Umbilical cord (tissue), 2 donors: Measurements from ENCODE around the gene WRAP53. TPM values are rescaled to one million over a fixed set of nuclear protein-coding genes. Genes with fewer than 3 reads are reported as not detected.
"Not testable (repeated sequence)": the region's sequence is repeated elsewhere in the genome, so short reads cannot be mapped to it uniquely, and the experiment has no call there.

ENCODE experiments used
- DNase-seq: peaks from one replicate; pipeline ENCODE4 v3.0.0-alpha.2; 2015; ENCODE audit warnings: low spot score
- total RNA-seq: library from RNA; depleted of rRNA; stranded (reverse); fragments of >200 nt; gene quantifications from one replicate; pipeline ENCODE4 v1.2.3, GENCODE V29; 2014; ENCODE audit warnings: low replicate concordance; ENCODE audit not compliant: insufficient read depth

Gene WRAP53
- total RNA-seq = 2.4 TPM

GRCh38 chr17:7687908-7688807, at the start of gene WRAP53:
Gene WRAP53 (plus strand): TSS chr17:7688477. CDS start chr17:7688649, 172 bp downstream.
- DNase-seq = peak; percentile 100

- no peak for DNase-seq
These were observed 47.5 kb upstream of the WRAP53 start for GRCh38 chr17:7640783-7641182.

DNA sequence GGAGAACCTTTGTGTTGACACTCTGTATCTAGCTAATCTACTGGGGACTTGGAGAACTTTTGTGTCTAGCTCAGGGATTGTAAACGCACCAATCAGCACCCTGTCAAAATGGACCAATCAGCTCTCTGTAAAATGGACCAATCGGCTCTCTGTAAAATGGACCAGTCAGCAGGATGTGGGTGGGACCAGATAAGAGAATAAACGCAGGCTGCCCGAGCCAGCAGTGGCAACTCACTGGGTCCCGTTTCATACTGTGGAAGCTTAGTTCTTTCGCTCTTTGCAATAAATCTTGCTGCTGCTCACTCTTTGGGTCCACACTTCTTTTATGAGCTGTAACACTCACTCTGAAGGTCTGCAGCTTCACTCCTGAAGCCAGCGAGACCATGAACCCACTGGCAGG, 46.6 kb upstream of the WRAP53 start:
- not testable (repeated sequence) for DNase-seq

DNA sequence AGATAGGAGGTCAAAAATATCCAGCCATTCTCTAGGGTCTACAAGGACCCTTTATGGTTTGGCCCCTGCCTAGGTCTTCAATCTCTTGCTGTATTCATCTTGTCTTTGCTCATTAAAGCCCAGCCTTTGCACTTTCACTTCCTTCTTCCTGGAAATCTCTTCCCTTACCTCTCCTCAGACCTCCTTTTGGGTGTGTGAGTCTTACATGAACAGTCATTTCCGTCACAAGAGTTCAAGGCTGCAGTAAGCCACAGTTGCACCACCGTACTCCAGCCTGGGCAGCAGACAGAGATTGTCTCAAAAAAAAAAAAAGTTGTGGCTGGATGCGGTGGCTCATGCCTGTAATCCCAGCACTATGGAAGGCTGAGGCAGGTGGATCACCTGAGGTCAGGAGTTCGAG, 43.5 kb upstream of the WRAP53 start:
- DNase-seq = no peak

DNA sequence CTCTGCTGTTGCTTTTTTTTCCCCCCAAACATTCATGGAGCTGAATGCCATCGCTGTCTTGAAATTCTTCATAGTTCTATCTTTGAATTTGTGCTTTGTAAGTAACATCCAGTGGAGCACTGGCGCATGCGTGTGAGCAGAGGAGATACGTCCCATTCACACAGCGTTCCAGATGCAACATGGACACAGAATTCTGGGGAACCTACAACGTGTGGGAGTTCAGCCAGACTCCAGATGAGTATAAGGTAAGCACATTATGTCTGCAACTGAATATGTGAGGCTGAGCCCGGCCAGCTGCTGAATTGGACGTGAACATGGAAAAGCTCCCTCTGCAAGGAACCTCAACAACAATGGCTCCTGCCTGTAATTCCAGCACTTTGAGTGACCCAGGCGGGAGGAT, 41.8 kb upstream of the WRAP53 start:
- no peak for DNase-seq

DNA sequence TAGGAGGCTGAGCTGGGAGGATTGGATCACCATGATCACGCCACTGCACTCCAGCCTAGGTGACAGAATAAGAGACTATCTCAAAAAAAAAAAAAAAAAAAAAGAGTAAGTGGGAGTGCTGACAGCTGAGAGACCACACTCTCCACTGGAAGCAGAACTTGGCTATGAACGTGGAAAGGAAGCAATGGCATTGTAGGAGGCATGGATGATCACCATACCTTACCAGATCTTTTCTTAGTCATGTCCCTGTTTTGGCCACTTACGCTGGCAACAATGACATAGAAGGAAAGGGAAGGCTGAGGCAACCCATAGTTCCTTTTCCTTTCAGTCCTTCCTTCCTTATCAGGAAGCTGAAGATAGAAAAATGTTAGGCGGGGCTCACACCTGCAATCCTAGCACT, 41.3 kb upstream of the WRAP53 start:
- DNase-seq = no peak

DNA sequence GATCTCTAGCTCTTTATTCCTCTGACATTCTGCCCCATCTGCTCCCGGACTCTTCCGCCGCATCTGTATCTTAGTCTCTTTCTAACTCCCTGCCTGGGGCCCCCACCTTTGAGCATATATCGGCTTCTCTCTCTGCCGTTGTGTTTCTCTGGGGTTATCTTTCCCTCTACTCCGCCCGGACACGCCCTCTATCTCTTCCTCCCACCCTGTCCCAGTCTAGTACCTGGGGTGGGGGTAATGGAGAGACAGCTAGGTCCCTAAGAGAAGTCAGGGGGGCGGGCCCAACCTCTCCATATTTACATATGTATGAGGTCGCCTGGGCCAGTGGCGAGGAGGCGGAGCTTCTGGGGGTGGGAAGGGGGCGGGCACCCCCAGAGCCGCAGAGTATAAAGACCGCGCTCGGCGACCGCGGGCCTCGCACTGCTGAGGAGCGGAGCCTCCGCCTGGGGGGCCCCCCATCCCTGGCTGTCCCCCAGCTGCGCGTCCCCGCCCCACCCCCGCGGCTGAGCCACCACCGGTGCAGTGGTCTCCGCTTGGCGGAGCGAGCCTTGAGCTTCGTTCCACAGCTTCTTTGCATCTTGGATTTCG, 37.7 kb upstream of the WRAP53 start, which contains the start of gene ATP1B2:
ATP1B2 (plus strand) TSS at position 418 of the 588 bp plus-strand sequence. CDS start 593 bp downstream, outside the sequence.
- peak; percentile 83 for DNase-seq

GRCh38 chr17:7651097-7651664, 37.1 kb upstream of the WRAP53 start:
- no peak for DNase-seq

- DNase-seq = peak; percentile 56
These were observed 36.5 kb upstream of the WRAP53 start for GRCh38 chr17:7651665-7652387.

GRCh38 chr17:7652388-7653356, 35.6 kb upstream of the WRAP53 start:
- no peak for DNase-seq

DNA sequence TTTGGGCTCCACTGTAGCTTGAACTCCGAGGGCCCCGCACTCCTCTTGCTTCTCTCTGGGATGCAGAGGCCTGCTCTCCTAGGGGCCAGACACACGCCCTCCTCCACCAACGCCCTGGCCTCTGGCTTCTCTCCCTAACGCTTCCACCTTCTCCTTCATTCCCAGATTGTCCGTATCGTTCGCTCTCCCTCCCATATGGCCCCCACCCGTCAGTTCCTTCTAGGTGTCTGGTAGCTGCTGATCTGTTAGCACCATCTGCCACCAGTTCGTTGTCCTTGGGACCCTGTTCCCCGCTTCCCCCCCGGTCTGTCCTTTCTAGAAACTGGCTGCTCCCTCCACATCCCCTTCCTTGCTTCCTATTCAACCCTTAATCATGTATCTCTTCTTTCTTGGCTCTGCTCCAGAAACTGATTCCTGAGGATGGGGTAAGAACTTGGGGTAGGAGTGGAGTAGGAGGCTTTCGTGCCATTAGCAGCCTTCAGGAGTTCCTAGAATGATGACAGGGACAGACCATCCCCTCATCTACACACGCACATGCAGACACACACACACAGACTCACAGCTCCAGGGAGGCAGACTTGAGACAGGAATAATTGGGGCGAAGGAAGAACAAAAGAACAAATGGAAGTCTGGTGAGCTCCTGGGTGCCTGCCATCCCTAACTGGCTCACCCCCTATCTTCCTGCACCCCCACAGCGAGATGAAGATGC, 33.3 kb upstream of the WRAP53 start:
- DNase-seq = no peak

GRCh38 chr17:7655541-7655840, 32.8 kb upstream of the WRAP53 start:
- DNase-seq = no peak

DNA sequence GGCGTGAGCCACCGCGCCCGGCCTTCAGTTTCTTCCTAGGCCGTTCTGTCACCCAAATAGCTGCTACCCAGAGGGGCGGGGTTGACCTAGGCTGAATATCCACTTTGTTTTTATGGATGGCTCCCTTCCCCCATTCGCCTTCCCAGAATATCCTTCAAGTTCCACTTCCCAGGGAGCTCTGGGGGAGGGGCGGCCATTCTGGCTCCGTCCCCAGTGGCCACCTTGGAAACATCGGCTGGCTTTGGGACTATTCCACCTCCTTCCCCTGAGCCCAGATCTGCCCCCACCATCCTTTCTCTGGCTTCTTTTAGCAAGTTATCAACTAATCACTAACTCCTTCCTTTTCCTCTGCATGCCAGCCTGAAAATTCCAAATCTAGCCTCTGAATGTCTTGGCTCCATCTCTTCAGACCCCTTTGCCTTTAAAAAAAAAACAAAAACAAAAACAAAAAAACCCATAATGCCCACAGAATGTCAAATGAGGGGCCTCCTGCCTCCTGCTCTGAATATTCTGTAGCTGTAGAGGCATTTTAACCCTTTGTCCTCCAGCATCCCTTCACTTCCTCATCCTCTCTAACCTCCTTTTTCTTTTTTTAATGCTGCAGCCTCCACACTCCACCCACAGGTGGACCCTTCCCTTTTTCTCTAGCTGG, 31.2 kb upstream of the WRAP53 start:
- DNase-seq = peak; percentile 43

DNA sequence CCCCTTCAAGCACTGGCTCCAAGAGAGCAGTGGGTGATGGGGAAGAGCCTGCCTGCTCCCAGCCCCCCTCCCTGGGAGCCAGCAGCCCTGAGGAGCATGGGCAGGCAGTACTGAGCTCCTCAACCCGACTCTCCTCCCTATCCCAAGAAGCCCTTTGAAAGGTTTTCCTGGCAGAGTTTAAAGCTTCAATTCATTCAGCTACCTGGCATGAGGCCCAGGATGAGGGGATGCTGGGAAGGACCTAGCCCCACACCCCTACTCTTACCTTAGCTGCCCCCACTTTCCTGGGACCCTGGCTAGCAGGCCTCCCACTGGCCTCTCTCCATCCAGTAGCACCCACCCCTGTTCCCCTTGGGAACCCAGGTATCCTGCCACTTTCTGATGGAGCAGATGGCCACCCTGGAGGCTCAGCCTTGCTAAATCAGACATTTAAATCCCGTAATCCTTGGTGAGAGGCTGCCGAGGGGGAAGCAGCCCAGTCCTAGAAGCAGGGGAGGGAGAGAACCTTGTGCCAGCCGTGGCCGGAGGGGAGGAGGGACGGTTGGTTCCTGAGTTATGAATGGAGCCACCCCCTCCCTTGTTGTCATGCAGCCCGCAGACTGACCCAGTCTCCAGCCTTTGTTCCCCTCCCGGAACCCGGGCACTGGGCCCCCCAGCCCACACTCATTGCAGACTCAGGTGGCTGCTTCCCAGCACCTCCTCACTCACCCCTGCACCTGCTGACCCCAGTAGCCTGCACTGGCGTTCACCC, 20.4 kb upstream of the WRAP53 start:
- peak; percentile 57 for DNase-seq

- DNase-seq = no peak
These were observed 19.8 kb upstream of the WRAP53 start for GRCh38 chr17:7668482-7668881.

- DNase-seq = no peak
These were observed 15.0 kb upstream of the WRAP53 start for GRCh38 chr17:7673239-7673638.

GRCh38 chr17:7674934-7675333, 13.3 kb upstream of the WRAP53 start:
- DNase-seq = no peak

GRCh38 chr17:7676533-7676932, 11.7 kb upstream of the WRAP53 start:
- no peak for DNase-seq
